GM04504 (cell line): ENCODE results near the gene IGSF21.

Experiments used
- DNase-seq: peaks from one replicate; pipeline ENCODE4 v3.0.0-alpha.2; 2012; ENCODE audit warnings: low read depth

Gene IGSF21

DNA sequence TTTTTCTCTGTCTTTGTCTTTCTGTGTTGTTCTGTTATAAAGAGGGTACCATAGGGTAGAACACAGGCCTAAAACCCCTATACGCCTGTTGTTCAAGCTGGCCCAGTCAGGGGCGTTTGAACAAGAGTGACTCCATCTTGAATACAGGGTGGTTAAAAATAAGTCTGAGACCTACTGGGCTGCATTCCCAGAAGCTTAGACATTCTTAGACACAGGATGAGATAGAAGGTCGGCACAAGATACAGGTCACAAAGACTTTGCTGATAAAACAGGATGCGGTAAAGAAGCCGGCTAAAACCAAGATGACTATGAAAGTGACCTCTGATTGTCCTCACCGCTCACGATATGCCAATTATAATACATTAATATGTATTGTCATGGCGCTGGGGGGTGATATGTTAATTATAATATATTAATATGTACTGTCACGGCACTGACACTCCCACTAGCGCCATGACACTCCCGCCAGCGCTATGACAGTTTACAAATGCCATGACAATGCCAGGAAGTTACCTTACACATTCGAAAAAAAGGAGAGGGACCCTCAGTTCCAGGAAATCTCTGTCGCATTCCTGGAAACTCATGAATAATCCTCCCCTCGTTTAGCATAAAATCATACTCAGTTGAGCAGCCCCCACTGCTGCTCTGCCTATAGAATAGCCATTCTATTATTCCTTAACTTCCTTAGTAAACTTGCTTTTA is 314.6 kb downstream of the IGSF21 start:
- DNase-seq = no peak

- no peak for DNase-seq
Observed at GRCh38 chr1:18422954-18423353, 315.4 kb downstream of the IGSF21 start.

DNA sequence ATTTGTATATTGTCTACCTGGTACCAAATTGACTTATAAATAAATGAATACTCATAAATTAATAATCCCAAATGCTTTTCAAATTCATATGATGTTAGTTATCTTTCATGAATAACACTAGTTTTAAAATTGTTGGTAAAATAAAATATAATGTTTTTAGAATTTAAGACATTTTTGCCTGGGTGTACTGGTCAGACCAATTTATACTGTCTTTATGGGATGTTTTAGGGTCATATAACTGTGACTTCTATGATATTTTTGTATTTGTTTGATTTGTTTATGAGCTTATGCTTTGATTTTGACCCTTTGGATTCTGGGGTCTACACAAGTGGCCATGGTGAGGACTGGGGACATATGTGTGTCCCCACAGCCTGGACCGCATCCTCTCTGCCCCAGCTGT is 319.0 kb downstream of the IGSF21 start:
- no peak for DNase-seq
